CD4-positive, alpha-beta T cell treated with Interleukin-12 subunit alpha and Interleukin-12 subunit beta, for 1 hour (primary cell): Measurements from ENCODE around the gene AGBL3.

Source experiments
- DNase-seq: peaks from one replicate; pipeline ENCODE4 v3.0.0-alpha.2; 2020

AGBL3 gene

GRCh38 chr7:134986363-134987251, at the start of gene AGBL3:
Gene AGBL3, plus strand, starts transcription at chr7:134986508. Its CDS starts 1,426 bp downstream, at chr7:134987934.
- peak; percentile 91 for DNase-seq

- DNase-seq = no peak
Observed at GRCh38 chr7:134936893-134937510, 49.3 kb upstream of the AGBL3 start.

- no peak for DNase-seq
Observed at GRCh38 chr7:134938141-134938540, 48.2 kb upstream of the AGBL3 start.

- no peak for DNase-seq
Observed at GRCh38 chr7:134939136-134939535, 47.2 kb upstream of the AGBL3 start.

- no peak for DNase-seq
Observed at GRCh38 chr7:134940729-134941128, 45.6 kb upstream of the AGBL3 start.

GRCh38 chr7:134941185-134941900, 45.0 kb upstream of the AGBL3 start:
- DNase-seq = no peak

GRCh38 chr7:134941952-134942351, 44.4 kb upstream of the AGBL3 start:
- no peak for DNase-seq

- no peak for DNase-seq
Observed at GRCh38 chr7:134942690-134943466, 43.4 kb upstream of the AGBL3 start.

- DNase-seq = no peak
Observed at GRCh38 chr7:134943785-134944400, 42.4 kb upstream of the AGBL3 start.

- DNase-seq = no peak
Observed at GRCh38 chr7:134945691-134946090, 40.6 kb upstream of the AGBL3 start.

GRCh38 chr7:134946260-134946659, 40.0 kb upstream of the AGBL3 start:
- no peak for DNase-seq

- no peak for DNase-seq
Observed at GRCh38 chr7:134947329-134947728, 39.0 kb upstream of the AGBL3 start.

GRCh38 chr7:134947831-134948230, 38.5 kb upstream of the AGBL3 start:
- no peak for DNase-seq

- DNase-seq = no peak
Observed at GRCh38 chr7:134948246-134948645, 38.1 kb upstream of the AGBL3 start.

GRCh38 chr7:134948736-134949135, 37.6 kb upstream of the AGBL3 start:
- DNase-seq = no peak

- DNase-seq = no peak
Observed at GRCh38 chr7:134949171-134949570, 37.1 kb upstream of the AGBL3 start.

- peak; percentile 45 for DNase-seq
Observed at GRCh38 chr7:134954197-134955082, 31.9 kb upstream of the AGBL3 start.

GRCh38 chr7:134957005-134957404, 29.3 kb upstream of the AGBL3 start:
- DNase-seq = no peak

GRCh38 chr7:134959810-134960209, 26.5 kb upstream of the AGBL3 start:
- DNase-seq = no peak

- no peak for DNase-seq
Observed at GRCh38 chr7:134962270-134962780, 24.0 kb upstream of the AGBL3 start.

GRCh38 chr7:134963036-134963435, 23.3 kb upstream of the AGBL3 start:
- no peak for DNase-seq
